ENCODE data around the gene SCN3A.

DNA sequence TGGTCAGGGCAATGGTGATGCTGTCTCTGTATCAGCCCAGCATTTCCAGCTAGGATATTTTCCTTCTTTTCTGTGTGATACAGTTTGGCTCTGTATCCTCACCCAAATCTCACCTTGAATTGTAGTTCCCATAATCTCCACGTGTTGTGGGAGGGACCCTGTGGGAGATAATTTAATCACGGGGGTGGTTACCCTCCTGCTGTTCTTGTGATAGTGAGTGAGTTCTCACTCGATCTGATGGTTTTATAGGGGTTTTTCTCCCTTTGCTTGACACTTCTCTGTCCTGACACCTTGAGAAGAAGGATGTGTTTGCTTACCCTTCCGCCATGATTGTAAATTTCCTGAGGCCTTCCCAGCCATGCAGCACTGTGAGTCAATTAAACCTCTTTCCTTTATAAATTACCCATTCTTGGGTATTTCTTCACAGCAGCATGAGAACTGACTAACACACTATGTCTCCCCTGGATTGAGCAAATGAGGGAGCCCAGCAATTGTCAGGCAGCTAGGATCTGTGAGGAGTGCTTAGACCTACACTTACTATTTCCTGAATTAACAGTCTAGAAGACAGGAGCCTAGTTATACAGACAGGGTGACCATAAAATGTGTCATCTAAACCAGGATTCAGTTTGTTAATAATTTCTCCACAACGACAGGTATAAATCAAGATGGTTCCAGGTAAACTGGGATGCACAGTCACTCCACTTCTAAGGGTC, 41.4 kb upstream of the SCN3A start:
- TF ChIP-seq, protein P1, sequence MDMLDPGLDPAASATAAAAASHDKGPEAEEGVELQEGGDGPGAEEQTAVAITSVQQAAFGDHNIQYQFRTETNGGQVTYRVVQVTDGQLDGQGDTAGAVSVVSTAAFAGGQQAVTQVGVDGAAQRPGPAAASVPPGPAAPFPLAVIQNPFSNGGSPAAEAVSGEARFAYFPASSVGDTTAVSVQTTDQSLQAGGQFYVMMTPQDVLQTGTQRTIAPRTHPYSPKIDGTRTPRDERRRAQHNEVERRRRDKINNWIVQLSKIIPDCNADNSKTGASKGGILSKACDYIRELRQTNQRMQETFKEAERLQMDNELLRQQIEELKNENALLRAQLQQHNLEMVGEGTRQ (IDR thresholded peaks at IDR 0.05; ENCODE audit: low read depth, low read length): no peak
- TF ChIP-seq RFX5 (IDR thresholded peaks at IDR 0.05; ENCODE audit: low read depth, low read length) (no peak), MAFK (IDR thresholded peaks at IDR 0.05; ENCODE audit: low read depth, low read length) (no peak), POLR2A (IDR thresholded peaks at IDR 0.05; ENCODE audit: low read depth, low read length) (no peak), MAZ (IDR thresholded peaks at IDR 0.05; ENCODE audit: borderline replicate concordance, low read depth, low read length) (no peak)
- TF ChIP-seq, protein P2, sequence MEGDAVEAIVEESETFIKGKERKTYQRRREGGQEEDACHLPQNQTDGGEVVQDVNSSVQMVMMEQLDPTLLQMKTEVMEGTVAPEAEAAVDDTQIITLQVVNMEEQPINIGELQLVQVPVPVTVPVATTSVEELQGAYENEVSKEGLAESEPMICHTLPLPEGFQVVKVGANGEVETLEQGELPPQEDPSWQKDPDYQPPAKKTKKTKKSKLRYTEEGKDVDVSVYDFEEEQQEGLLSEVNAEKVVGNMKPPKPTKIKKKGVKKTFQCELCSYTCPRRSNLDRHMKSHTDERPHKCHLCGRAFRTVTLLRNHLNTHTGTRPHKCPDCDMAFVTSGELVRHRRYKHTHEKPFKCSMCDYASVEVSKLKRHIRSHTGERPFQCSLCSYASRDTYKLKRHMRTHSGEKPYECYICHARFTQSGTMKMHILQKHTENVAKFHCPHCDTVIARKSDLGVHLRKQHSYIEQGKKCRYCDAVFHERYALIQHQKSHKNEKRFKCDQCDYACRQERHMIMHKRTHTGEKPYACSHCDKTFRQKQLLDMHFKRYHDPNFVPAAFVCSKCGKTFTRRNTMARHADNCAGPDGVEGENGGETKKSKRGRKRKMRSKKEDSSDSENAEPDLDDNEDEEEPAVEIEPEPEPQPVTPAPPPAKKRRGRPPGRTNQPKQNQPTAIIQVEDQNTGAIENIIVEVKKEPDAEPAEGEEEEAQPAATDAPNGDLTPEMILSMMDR (conservative IDR thresholded peaks at IDR 0.05; ENCODE audit: low read depth, low read length): no peak

All from IMR-90 (cell line).